Fibroblast of the conjunctiva (primary cell): ENCODE measurements around the gene UBE2C.

Source experiments
- DNase-seq: peaks from one replicate; pipeline ENCODE4 v3.0.0-alpha.2; 2010; ENCODE audit warnings: low read depth

The UBE2C gene

DNA sequence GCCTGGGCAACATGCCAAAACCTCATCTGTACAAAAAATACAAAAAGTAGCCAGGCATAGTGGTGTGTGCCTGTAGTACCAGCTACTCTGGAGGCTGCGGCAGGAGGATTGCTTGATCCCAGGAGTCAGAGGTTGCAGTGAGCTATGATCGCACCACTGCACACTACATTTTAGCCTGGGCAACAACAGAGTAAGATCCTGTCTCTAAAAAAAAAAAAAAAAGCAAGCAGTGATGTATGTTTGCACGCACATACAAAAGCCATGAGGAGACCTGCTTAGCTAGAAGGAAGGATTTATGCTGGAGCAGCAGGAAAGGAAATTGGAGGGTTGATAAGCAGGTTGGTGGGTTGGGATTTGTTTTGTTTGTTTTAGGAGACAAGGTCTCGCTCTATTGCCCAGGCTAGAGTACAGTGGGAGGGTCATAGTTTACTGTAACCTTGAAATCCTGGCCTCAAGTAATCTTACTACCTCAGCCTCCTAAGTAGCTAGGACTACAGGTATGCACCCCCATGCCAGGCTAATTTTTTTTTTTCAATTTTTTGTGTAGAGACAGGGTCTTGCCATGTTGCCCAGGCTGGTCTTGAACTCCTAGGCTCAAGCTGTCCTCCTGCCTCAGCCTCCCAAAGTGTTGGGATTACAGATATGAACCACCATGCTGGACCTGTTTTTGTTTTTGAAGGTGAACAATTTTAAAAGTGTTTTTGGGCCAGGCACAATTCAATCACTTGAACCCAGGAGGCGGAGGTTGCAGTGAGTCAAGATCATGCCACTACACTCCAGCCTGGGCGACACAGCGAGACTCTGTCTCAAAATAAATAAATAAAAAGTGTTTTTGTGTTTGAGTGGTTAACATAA is 49.0 kb downstream of the UBE2C start:
- DNase-seq = no peak

DNA sequence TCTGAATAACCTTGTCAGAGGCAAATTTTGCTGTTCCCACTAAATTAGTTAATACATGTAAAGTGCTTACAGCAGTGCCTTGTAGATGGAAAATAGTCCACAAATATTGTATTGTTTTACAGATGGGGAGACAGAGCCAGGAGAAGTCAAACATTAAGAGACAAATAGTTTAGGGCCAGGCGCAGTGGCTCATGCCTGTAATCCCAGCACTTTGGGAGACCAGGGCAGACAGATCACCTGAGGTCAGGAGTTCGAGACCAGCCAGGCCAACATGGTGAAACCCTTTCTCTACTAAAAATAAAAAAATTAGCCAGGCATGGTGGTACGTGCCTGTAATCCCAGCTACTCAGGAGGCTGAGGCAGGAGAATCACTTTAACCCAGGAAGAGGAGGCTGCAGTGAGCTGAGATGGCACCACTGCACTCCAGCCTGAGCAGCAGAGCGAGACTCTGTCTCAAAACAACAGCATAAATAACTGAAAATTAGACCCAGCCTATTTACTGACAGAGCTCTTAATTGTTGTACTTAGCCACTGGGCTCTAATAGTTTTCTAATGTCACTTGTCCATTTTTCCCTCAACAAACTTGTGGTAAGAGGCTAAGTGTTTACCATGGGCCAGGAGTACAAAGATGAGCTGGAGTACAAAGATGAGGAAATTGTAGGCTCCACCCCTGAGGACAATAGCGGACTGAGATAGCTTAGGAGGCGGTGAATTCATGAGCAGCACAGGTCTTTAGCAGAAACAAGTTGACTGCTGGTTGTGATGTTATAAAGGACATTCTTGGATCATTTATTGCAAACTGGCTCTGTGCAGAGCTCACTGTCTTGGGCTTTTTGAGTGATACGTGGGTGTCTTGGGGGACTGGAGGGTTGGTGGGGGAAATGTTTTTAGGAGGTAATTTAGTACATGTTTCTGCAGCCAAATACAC is 51.4 kb downstream of the UBE2C start:
- no peak for DNase-seq

GRCh38 chr20:45866454-45866853 is 54.0 kb downstream of the UBE2C start:
- DNase-seq = no peak
